Skeletal muscle cell (primary cell): ENCODE data around the gene BAG5.
A peak's percentile ranks its signal among the peaks of the same experiment; 100 is the strongest.
"Not testable (repeated sequence)": the region's sequence is repeated elsewhere in the genome, so short reads cannot be mapped to it uniquely, and the experiment has no call there.

Experiments
- DNase-seq: peaks from one replicate; pipeline ENCODE4 v3.0.0-alpha.2; 2010; ENCODE audit warnings: low read depth
- H3K4me3 ChIP-seq: 2 replicates; pipeline ENCODE4 v1.5.1; 2011; ENCODE audit warnings: low read depth, mild to moderate bottlenecking, control low read depth, low read length, moderate library complexity

Gene BAG5

DNA sequence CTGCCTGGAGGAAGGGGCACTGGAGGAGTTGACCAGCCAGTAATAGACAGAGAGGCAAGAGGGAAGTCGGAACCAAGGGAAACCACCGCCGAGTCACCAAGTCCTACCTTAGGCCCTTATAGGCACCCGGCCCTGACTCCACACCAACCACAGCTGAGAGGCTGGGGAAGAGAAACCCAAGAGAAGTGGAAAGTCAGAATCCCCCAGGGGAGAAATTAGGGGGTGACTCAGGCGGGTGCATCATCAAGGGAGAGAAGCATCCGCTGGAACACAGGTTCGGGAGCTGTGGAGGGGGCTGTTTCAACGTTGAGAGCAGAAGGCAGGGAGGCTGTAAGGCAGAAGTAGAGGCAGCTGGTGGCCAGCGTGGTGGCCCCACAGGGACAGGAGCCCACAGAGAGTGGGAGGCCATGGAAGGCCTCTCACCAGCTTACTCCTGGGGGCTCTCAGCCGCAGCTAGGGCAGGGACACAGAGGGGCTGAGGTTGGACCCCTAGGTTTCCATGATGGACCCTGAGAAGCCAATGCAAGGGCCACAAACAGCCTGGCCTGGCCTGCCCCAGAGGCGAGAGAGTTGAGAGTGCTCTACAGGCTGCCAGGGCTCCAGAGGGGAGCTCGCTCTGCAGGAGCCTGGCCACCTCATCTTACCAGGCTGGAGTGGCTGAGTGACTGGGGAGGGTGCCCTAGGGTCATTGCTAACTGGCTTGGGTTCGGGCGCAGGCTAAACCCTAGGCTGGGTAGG is 34.9 kb downstream of the BAG5 start:
- peak overlapping the region; percentile 71 for H3K4me3 ChIP-seq
- DNase-seq: no peak

DNA sequence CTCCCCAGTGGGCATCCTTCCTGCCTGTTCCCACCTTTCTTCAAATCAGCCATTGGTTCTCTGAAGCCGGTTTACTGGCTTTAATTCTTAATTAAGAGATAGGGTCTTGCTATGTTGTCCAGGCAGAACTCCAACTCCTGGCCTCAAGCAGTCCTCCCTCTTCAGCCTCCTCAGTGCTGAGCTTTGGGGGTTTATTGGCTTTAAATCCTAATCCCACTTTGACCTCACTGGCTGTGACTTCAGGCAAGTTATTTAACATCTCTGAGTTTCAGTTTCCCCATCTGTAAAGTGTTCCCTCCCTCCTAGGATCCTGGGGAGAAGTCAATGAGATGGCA is 35.6 kb downstream of the BAG5 start:
- no peak for DNase-seq
- H3K4me3 ChIP-seq: no peak overlapping the region

DNA sequence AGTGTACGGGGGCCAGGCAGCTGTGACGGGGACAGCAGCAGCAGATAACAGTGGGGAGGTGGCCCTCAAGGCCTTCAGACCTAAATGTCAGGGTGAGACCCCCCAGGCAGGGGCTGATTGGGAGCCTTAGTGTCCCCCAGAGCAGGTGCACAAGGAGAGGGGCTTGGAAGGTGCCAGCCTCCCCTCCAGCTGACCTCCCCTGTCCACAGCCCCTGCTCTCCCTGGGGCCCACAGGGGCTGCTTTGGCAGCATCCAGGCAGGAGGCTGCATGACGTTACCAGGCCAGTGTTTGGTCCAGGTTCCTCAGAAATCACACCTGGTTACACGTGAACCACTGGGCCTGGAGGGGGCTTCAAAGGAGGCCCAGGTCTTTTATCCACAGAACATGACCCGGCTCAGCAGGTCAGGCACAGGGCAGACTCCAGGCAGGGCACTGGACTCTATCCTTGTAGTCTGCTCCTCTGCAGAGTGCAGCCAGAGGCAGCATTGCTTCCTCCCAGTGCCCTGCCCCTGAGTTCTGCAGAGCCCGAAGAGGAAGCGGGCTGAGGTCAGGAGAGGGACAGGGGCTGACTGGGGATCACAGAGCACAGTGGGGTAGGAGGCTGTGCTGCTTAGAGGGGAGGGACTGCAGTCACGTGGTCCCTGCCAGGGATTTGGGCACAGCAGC is 36.1 kb downstream of the BAG5 start:
- DNase-seq: no peak
- no peak overlapping the region for H3K4me3 ChIP-seq

DNA sequence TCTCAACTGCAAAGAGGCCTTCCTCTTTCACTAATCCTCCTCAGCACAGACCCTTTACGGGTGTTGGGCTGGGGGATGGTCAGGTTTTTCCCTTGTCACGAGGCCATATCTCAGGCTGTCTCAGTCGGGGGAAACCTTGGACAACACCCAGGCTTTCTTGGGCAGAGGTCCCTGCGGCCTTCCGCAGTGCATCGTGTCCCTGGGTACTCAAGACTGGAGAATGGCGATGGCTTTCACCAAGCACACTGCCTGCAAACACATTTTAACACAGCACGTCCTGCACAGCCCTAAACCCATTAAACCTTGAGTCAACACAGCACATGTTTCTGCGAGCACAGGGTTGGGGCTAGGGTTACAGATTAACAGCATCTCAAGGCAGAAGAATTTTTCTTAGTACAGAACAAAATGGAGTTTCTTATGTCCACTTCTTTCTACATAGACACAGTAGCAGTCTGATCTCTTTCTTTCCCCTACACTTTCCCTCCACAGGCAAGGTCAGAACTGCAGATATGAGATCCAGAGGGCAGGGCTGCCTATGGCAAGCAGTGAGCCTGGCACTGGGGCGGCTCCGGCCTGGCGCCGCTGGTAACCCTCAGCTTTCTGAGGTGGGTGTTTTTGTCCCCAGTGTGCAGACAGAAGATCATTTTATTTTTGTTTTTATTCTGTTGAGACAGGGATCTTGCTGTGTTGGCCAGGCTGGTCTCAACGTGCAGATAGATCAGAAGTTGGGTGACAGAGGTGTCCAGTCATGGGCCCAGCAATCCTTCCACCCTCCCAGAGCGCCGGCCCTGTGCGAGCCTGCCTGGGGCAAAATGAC is 36.8 kb downstream of the BAG5 start:
- not testable (repeated sequence) for H3K4me3 ChIP-seq, DNase-seq

DNA sequence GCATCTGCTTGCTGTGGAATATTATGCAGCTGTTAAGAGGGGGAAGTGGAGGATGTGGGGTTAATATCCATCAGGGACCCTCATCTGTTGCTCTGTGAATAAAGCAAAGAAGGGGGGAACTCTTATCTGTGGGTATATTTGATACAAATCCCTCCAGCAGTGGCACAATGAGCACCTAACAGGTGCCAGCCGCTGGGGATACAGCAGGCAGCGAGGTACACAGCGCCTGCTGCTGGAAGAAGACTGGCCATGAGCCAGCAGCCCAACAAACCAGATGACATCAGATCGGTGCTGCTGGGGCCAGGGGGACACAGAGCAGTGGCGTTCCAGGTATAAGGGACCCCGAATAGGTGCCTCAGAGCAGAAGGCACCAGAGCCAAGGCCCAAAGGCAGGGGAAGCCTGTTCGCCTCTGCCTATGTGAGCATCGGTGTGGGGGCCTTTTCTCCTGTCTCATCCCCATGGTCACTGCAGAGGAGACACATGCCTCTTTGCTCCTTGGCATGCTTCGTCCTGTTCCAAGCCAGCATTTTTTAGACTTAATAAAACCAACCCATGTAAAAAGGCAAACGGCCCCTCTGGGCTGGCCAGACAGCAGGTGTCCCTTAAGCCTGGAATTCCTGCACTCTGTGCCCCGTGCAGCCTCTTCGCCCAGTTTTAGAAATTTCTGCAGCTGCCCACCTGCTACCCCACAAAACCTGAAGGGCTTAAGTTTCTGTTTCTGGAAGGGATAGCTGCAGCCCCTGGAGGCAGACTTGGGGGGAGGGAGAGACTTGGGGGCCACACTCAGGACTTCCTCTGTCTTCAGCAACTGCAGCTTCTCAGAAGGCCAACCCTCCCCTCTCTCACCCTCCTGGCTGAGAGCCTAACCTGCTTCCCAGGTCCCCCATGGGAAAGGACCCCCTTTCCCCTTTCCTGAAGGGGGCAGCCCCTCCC is 38.2 kb downstream of the BAG5 start:
- no peak overlapping the region for H3K4me3 ChIP-seq
- DNase-seq: no peak

DNA sequence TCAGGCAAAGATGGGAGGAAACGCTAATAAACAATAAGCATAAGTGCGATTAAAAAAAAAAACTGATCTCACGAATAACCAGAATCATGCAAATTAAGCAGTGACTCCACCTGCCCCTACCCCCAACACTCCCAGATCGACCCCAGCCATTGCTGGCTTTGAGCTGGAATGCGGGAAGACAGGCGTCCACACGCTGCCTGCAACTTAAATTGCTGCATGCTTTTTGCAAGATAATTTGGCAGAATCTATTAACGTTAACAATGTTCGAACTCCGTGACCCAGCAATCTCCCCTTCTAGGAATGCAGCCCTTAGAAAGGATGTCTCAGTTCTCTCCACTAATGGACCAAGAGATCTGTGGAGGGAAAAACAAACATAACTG is 38.9 kb downstream of the BAG5 start:
- H3K4me3 ChIP-seq: no peak overlapping the region
- DNase-seq: no peak

DNA sequence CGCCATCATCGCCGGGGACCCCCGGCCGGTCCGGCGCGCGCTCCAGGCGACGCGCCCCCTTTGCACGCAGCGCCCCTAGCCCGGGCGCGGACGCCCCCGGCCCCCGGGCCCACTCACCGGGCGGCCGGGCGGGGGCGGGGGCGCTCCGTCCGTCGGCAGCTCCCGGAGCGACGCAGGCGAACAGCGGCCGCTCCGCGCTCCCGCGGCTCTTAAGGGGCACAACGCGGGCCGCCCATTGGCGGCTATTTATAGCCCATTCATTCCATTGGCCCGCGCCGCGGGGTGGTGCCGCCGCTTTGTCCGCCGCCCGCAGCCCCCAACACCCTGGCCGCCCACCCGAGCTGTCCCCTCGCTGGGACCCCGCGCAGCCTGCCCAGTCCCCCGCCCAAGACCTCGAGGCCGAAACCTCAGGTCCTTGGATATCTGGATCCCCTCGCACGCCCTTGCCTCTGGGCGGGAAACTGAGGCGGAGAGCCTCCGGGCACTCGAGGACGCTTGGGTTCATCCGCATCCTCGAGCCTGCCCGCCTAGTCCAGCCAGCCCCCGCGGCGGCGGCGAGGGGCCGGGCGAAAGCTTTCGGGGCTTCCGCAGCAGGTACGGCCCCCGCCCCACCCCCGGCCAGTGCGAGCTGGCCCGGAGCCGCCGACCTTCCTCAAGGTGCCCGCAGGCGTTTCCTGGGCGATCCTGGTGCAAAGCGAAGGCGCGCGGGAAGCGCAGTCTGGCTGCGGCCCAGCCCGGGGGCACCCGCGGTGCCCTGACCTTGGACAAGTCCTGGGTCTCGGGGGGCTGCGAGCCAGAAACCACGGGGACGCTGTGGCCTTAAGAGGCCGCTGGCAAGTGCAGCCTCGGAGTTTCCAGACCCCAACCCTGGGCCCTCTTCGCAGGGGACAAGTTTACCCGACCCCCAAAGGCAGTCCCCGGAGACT is 39.5 kb downstream of the BAG5 start, which contains the start of gene CKB:
TSS of gene CKB (minus strand) at position 182 of the 926 bp plus-strand sequence. CDS start 337 bp downstream, outside the sequence.
- DNase-seq: no peak
- H3K4me3 ChIP-seq: peak within 1 kb of the TSS; percentile 51

DNA sequence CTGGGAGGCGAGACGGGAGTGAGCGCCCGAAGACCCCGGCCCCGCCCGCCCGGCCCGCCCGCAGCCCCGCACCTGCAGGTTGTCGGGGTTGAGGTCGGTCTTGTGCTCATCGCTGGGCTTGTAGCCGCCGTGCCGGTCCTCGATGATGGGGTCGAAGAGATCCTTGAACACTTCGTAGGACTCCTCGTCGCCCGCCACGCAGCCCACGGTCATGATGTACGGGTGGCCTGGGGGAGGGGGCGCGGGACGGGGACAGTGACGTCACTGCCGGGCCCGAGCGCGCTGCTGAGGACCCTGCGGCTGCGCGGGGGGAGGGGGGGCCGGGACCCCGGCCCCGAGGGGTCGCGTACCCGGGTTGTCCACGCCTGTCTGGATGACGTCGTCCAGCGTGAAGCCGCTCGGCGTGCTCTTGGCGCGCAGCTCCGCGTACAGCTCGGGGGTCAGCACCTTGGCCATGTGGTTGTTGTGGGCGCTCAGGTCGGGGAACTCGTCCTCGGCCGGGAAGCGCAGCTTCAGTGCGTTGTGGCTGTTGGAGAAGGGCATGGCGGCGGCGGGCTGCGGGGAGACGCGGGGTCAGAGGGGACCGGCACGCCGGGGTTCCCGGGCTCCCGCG is 40.4 kb downstream of the BAG5 start:
- no peak for DNase-seq
- peak overlapping the region; percentile 51 for H3K4me3 ChIP-seq

DNA sequence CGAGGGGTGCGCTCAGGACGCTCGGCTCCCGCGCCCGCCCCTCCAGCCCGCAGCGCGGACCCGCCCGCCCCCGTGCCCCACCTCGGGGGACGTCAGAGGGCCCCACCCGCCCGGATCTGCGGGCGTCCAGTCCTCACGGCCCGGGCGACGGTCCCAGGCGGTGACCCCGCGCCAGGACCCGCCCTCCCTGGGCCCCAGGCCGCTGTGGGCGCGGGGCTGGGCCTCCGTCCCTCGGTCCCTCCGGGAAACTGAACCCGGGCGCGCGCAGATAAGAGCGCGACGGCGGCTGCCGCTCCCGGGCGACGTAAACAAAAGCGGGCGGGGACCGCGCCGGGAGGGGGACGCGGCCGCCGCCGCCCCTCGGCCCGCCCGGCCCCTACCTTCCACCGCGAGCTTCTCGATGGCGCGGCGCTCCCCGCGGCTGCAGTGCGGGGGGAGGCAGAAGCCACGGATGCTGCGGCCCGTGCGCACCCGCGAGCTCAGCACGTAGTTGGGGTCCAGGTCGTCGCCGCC is 41.0 kb downstream of the BAG5 start:
- H3K4me3 ChIP-seq: peak overlapping the region; percentile 51

DNA sequence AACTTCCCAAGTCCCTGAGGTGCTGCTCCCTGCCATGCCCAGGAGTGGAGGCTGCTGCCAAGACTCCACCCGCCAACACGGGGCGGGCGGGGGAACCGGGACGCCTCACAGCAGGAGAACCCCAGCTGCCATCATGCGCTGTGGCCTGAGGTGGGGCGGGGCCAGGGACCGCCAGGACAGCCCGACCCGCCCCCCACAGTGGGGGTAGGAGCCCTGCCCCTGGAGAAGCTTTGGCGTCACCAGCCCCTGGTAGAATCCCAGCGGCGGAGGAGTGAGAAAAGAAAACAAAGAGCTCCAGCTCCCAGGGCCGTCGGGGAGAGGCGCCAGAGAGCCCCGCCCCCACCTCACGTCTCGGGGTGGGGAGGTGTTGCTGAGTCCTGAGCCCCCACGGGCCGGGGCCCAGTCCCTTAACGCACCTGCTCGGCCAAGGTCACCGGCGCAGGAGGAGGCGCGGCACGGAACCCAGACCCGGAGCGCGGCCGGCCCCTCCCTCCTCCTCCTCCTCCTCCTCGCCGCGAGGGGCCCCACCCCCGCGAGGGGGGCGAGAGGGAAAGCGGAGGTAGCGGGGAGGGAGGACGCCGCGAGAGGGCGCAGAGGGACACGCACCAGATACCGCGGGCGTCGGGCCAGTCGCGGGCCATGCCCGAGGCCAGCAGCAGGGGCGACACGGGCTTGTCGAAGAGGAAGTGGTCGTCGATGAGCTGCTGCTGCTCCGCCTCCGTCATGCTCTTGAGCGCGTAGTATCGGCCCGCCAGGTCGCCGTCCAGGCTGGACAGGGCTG is 41.6 kb downstream of the BAG5 start:
- no peak for DNase-seq

More for the DNA sequence above, 41.0 kb downstream of the BAG5 start:
- no peak for DNase-seq

DNA sequence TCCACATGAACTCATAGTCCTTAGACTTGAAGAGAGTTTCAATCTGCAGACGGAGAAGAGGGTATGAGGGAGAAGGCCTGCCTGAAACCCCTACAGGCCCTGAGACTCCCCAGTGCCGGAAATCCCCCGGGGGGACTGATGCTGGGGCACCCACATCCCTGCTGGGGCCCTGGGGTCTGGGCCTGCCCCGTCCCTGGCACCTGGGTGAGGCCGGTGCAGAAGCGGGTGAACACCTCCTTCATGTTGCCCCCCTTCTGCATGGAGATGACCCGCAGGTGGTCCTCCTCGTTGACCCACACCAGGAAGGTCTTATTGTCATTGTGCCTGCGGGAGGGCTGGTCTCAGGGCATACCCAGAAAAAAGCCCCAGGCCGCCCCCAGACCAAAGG is 42.2 kb downstream of the BAG5 start:
- no peak for DNase-seq
- H3K4me3 ChIP-seq: peak overlapping the region; percentile 51

More for the DNA sequence above, 41.6 kb downstream of the BAG5 start:
- H3K4me3 ChIP-seq: peak overlapping the region; percentile 51

DNA sequence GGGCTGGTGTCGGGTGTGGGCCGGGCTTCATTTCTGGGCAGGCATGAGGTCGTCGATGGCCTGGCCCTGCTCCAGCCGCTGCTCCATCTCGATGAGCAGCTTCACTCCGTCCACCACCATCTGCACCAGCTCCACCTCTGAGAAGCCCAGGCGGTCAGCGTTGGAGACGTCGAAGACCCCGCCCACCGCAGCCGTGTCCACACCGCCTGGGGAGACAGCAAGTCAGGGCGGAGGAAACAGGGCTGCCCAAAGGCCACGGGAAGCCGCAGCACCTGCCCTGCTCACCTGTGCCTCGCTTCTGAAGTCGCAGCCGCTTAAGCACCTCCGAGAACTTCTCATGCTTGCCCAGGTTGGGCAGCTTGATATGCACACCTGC is 42.6 kb downstream of the BAG5 start:
- no peak overlapping the region for H3K4me3 ChIP-seq
- no peak for DNase-seq

DNA sequence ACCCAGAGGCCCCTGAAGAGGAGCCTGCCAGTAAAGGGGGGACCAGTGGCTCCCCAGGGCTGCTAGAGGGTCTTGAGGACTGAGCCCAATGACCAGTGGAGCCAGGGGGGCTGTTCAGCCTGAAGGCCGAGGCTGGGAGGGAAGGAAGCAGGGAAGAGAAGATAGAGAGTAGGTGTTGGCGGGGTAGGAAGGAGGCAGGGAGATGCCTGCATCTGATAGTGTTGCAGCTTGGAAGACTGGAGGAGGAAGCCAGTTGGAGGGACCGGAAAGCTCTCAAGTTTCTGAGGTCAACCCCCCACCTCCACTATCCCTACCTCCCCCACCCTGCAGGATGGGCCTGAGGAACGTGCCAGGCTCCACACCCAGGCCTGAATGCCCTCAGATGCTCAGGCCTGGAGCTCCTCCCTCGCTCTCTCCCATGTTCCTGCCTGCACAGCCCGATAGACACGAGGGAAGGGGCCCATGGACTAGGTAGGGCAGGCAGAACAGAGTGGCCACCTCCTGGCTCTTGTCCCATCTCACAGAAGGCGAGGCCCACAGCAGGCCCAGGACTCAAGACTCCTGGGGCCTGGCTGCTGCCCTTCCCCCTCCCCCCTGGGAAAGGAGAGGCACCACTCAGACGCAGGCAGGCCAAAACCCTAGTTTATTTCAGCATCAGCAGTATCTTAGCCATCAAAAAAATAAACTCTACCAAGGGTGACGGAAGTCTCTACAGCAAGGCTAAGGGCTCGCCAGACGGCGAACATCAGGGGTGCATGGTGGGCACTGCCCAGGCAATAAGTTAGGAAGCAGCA is 43.2 kb downstream of the BAG5 start:
- DNase-seq: no peak
- H3K4me3 ChIP-seq: no peak overlapping the region

DNA sequence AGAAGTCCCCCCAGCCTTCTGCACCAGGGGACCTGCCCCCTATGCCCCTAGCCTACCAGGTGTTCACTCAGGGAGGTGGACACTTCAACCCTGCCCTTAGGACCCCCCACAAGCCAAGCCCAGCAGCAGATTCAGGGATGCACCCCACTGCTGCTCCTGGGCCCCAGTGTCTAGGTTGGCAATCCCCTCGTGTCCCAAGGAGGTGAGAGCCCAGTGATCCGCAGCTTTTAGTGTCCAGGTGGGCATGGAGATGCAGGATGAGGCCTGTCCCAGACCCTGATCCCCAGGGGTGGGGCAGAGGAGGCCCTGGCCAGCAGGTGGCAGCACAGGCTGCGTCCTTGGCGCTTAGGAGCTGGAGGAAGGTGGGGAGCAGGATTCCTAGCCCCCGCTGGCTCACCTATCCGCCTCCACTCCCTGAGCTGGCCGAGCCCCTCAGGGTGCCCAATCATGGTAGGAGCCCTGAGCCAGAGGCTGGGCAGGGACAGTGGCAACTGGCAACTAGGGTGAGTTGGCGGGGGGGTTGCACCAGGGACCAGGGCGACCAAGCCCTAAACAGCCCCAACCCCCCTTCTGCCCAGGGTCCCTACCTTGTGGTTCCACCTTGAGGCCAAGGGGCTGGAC is 43.9 kb downstream of the BAG5 start:
- no peak overlapping the region for H3K4me3 ChIP-seq
- DNase-seq: no peak

DNA sequence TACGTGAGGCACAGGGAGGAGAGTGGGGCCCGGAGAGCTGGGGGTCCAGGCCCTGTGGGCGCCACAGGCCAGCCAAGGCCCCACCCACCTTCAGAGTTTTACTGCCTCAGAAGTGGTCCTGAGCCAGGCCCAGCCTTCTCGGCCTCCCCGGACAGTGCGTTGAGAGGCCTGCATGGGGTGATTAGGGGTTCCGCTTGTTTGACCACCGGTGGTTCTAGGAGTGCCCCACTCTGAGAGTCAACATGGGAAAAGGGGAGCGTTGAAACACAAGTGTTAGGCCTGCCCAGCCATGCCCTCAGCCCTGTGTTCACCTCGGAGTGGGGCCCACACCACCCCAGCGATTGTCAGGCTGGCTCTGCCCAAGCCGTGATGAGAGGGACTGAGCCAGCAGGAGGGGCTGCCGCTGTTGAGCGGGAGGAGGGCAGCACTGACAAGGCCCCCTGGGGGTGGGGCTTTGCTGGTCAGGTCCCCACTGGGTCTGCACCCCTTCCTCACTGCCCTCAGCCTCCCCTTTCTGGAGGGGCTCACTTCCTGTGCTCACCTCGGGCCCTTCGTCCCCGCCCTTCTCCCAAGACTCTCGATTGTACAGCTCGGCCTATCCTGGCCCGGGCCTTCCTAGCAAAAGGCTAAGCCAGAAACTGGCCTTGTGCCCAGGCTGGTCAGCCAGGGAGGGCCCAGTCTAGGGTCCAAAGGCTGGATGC is 44.6 kb downstream of the BAG5 start:
- DNase-seq: no peak
- H3K4me3 ChIP-seq: no peak overlapping the region
